Nephron (organoid): ENCODE measurements around the gene PPIF.
A peak's percentile ranks its signal among the peaks of the same experiment; 100 is the strongest.

Source experiments
- H3K27ac Mint-ChIP-seq, 3 experiments: 2 replicates each; pipeline ENCODE4 v1.8.0; 2020; ENCODE audit warnings: mixed read lengths in 3 of 3, mild to moderate bottlenecking in 2 of 3, moderate library complexity in 1 of 3
- H3K27me3 Mint-ChIP-seq: 2 replicates; pipeline ENCODE4 v1.8.0; 2021; ENCODE audit warnings: low read depth, mild to moderate bottlenecking, moderate library complexity, mixed read lengths
- H3K36me3 Mint-ChIP-seq: 2 replicates; pipeline ENCODE4 v1.8.0; 2020; ENCODE audit warnings: low read depth, mixed read lengths
- H3K4me1 Mint-ChIP-seq: 2 replicates; pipeline ENCODE4 v1.8.0; 2020; ENCODE audit warnings: mixed read lengths
- H3K4me3 Mint-ChIP-seq, 3 experiments: 2 replicates each; pipeline ENCODE4 v1.8.0; 2020; ENCODE audit warnings: mild to moderate bottlenecking in 3 of 3, mixed read lengths in 3 of 3, moderate library complexity in 2 of 3
- H3K9me3 Mint-ChIP-seq: 2 replicates; pipeline ENCODE4 v1.8.0; 2020; ENCODE audit warnings: mixed read lengths
- TF ChIP-seq, protein P1 (sequence below), 3 experiments: fragments of 200-600 bp; sonication (generic); IDR thresholded peaks; one replicate each; pipeline ENCODE4 v1.5.0; 2021; ENCODE audit warnings: antibody characterized with exemption in 3 of 3; ENCODE audit not compliant: unreplicated experiment in 3 of 3

Gene PPIF

DNA sequence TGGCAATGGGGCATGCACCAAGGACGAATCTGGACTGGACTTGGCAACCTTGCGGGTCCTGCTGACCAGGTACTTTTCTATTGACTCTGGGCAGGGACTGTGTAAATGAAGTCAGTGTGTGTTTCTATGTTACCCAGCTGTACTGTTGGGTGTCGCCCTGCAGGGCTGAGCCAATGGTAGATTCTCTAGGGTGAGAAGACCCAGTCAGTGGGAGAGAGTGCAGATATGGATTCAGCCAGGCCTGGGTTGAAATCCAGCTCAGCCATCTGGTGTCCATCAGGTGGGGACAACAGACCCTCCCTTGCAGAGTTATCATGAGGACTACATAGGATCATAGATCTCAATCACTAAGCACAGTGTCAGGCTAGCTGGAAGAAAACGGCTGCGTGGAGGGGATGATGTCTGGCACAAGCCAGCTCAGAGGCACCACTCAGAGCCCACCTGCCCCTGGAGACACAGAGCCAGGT is 4.9 kb upstream of the PPIF start:
- Mint-ChIP-seq H3K9me3 (no peaks in the 10 kb centered on the region), H3K27ac (peak overlapping the region in 1 of 3 experiments; percentile 31), H3K36me3 (no peaks in the 10 kb centered on the region), H3K4me1 (no peaks in the 10 kb centered on the region), H3K4me3 (no peak overlapping the region), H3K27me3 (peaks cover 4% of the 10 kb centered on the region)
- TF ChIP-seq, protein P1, sequence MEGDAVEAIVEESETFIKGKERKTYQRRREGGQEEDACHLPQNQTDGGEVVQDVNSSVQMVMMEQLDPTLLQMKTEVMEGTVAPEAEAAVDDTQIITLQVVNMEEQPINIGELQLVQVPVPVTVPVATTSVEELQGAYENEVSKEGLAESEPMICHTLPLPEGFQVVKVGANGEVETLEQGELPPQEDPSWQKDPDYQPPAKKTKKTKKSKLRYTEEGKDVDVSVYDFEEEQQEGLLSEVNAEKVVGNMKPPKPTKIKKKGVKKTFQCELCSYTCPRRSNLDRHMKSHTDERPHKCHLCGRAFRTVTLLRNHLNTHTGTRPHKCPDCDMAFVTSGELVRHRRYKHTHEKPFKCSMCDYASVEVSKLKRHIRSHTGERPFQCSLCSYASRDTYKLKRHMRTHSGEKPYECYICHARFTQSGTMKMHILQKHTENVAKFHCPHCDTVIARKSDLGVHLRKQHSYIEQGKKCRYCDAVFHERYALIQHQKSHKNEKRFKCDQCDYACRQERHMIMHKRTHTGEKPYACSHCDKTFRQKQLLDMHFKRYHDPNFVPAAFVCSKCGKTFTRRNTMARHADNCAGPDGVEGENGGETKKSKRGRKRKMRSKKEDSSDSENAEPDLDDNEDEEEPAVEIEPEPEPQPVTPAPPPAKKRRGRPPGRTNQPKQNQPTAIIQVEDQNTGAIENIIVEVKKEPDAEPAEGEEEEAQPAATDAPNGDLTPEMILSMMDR (IDR thresholded peaks at IDR 0.05; ENCODE audit: unreplicated experiment in 3 of 3), result no peak

DNA sequence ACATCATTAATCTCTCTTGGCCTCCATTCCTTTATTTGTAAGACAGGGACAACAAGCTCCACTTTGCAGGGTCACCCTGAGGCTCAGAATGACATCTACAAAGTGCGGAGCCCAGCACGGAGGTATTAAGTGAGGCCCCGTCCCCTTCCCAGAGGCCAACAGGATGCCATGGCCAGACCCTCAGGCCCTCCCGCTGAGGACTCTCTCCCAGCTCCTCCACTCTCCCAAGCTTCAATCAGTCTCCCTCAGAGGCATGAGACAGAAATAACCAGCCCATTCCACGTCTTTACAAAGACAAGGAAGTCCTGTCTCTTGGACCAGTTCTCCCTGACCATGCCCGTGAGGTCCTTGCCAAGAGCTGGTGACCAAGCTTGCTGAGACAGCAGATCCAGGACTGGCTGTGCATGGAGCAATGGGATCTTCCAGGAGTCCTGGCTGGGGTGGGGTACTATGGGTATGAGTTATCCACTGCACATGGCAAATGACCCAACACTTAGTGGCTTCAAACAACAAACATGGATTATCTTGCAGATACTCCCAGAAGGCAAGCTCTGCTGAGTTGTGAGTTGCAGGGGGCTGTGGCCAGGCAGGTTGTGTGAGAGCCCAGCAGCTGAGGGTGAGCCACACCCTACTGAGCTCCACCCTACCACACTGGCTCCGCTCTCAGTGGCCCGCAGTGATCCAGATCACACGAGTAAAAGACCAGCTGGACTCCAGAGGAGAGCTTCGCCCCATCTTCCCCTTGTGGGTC is 4.3 kb upstream of the PPIF start:
- Mint-ChIP-seq H3K36me3 (no peaks in the 10 kb centered on the region), H3K27me3 (peaks cover 4% of the 10 kb centered on the region), H3K4me1 (no peaks in the 10 kb centered on the region), H3K27ac (no peak overlapping the region), H3K4me3 (no peak overlapping the region), H3K9me3 (no peaks in the 10 kb centered on the region)
- TF ChIP-seq, protein P1 (IDR thresholded peaks at IDR 0.05; ENCODE audit: unreplicated experiment in 3 of 3), result no peak

DNA sequence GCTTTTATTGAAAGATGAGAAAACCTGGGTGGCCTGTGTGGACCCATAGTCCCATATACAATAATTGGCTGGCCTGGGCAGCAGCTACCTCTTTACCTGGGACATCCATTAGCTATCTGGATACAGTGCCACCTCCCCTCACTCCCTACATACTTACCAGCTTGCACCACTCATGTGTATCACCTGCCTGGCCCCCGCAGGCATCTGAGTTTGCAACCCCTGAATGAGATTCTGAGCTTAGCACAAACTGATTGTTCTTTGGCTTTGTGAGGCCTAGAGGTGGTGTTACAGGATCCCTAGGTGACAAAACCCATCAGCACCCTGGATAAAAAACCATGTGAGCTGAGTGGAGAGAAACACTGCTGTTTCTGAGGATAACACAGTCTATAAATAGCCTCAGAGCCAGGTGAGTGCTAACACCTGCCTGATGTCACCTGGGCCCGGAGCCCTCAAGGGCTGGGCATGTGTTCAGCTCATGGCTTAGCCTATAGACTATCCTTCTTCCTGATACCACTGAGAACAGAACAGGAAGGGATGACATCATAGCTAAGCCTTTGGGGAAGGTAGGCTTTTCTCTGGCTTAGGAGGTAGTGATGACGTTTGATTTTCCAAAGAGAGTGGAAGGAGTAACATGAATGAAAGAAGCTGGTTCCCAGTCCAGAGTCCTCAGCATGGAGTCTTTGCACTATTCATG is 2.6 kb upstream of the PPIF start:
- Mint-ChIP-seq H3K4me1 (peaks cover 14% of the 10 kb centered on the region), H3K9me3 (no peaks in the 10 kb centered on the region), H3K27me3 (peaks cover 4% of the 10 kb centered on the region), H3K36me3 (peaks cover 1% of the 10 kb centered on the region), H3K27ac (no peak overlapping the region), H3K4me3 (no peak overlapping the region)
- TF ChIP-seq, protein P1 (IDR thresholded peaks at IDR 0.05; ENCODE audit: unreplicated experiment in 3 of 3), result no peak

DNA sequence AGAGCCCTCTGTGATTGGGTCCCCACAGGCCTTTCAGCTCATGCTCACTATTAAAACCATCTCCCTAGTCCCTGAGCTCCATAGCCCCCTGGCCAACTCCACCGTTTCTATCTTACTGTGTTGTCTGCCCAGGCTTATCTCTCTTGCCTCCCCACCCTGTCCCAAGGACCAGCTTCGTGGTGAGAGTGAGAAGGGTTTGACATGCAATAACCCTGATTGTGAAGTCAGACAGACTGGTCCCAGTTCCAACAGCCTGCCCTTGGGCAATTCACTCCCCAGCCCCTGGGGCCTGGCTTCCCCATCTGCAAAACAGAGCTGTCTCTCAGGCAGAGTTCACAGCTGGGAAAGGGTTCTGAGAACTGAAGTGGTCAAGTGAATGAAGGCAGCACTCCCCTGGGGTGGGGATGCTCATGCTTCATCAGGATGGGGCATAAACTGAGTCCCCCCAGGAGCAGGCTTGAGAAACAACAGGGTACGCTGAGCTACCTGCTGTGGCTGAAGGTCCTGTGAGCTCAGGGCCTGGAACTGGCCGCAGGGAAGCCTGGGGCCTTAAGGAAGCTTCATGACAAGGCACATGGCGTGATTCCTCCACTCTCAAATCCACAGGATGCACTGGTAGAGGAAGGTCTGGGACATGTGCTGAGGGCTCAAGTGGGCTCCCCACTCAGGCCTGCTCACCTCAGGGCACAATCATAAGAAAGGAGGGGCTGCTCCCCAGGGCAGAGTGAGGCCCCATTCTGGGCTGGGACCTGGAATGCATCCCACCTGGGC is 1.8 kb upstream of the PPIF start:
- Mint-ChIP-seq H3K9me3 (no peaks in the 10 kb centered on the region), H3K27me3 (peaks cover 4% of the 10 kb centered on the region), H3K4me3 (no peak overlapping the region), H3K36me3 (peaks cover 8% of the 10 kb centered on the region), H3K4me1 (peaks cover 17% of the 10 kb centered on the region), H3K27ac (no peak overlapping the region)
- TF ChIP-seq, protein P1 (IDR thresholded peaks at IDR 0.05; ENCODE audit: unreplicated experiment in 3 of 3), result no peak

DNA sequence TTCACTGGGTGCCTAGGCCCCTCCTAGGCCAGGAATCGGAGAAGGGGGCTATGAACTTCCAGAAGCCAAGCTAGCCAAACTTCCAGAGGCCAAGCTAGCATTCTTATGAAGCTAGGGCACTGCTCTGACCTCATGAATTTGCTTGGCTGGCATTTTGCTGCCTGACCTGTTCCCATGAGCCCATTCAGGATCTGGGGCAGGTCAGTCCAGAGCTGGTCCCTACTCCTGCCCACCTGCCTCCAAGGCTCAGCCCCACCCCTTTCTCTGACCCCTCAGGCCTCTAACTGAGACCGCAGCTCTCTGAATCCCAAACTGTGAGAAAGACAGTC is 1.3 kb upstream of the PPIF start:
- TF ChIP-seq, protein P1 (IDR thresholded peaks at IDR 0.05; ENCODE audit: unreplicated experiment in 3 of 3), result no peak

More for the DNA sequence above, 1.3 kb upstream of the PPIF start:
- peak overlapping the region in 2 of 3 experiments; percentile 52 to 67 for H3K4me3 Mint-ChIP-seq
- peaks cover 17% of the 10 kb centered on the region for H3K4me1 Mint-ChIP-seq
- H3K9me3 Mint-ChIP-seq, result no peaks in the 10 kb centered on the region
- H3K36me3 Mint-ChIP-seq, result peaks cover 8% of the 10 kb centered on the region
- peaks cover 4% of the 10 kb centered on the region for H3K27me3 Mint-ChIP-seq
- no peak overlapping the region for H3K27ac Mint-ChIP-seq
